NCI-H345 (cell line): ENCODE data around the gene SOBP.

Source experiments
- DNase-seq: peaks from one replicate; lab custom pipeline; 2025; lab: John Stamatoyannopoulos, UW

SOBP gene

GRCh38 chr6:107660839-107661238 lies 170.9 kb downstream of the SOBP start:
- DNase-seq, result no peak

GRCh38 chr6:107661291-107661690 lies 171.4 kb downstream of the SOBP start:
- no peak for DNase-seq

- DNase-seq, result no peak
Measured at GRCh38 chr6:107662333-107662732, 172.4 kb downstream of the SOBP start.

DNA sequence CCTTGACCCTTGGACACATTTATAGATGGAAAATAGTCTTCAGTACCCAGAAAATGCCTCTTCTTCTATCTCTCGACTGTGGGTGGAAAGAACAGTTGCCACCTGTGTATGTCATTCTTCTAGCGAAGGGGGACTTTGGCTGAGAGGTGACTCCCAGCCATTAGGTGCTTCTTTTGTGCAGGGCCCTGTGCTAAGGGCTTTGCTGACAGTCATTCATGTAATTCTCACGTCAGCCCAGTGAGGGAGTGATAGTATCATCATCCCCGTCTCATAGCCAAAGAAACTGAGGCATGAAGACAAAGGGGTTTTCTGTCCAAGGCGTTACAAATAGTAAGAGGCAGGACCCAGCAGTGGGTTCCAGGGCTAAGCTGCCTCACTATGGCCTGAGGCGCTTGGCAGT lies 173.4 kb downstream of the SOBP start:
- DNase-seq, result no peak

DNA sequence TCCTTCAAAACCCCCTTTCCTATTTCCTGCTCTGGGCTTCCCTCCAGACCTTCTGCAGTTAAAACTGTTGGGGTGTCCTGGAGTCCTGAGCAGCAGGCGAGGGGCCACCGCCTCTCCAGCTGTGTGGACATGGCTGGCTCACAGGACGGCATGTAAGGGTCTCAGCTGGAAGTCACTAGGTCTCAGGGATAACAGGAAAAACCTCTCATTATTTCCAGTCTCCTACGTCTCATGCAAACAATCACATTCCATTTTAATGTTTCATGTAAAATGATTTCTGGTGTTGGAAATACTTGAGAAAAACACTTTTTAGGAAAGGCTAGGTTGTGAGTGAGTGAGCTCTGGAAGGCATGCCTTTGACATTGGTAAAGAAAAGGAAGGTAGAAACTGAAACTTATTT lies 175.5 kb downstream of the SOBP start:
- no peak for DNase-seq

GRCh38 chr6:107666084-107666980 lies 176.4 kb downstream of the SOBP start:
- no peak for DNase-seq

- no peak for DNase-seq
Measured at GRCh38 chr6:107666981-107667601, 177.2 kb downstream of the SOBP start.

- no peak for DNase-seq
Measured at GRCh38 chr6:107667790-107668189, 177.9 kb downstream of the SOBP start.

DNA sequence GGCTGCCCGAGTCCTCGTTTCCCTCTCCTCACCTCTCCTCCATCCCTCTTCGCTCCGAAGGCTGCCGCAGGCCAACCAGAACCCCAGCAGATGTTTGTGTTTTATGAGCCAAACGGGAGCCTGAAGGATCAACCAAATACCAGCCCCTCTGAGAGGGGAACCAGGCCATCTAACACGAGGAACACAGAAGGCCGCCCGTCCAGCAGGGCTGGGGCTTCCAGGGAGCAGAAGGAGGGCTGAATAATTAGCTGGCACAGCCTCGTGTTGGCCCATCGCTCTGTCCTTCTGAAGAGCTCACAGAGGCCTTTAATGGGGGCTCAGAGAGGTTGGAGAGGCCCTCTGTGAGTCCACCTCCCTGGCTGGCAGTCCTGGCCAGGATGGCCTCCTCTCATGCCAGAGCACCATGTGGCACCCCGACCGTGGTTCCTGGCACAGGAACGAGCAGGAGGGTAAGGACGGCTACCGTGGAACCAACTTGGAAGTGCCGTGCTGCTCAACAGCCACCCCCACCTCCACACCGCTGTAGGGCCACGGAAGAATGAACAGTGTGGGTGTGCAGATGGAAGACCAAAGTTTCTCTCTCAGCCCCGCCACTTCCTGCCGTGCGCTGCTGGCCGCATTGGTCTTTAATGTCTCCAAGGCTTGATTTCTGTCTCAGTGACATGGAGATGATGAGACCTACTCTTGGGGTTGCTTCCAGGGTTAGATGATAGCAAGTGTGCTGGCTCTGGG lies 179.0 kb downstream of the SOBP start:
- no peak for DNase-seq

GRCh38 chr6:107670792-107671199 lies 180.9 kb downstream of the SOBP start:
- DNase-seq, result no peak

DNA sequence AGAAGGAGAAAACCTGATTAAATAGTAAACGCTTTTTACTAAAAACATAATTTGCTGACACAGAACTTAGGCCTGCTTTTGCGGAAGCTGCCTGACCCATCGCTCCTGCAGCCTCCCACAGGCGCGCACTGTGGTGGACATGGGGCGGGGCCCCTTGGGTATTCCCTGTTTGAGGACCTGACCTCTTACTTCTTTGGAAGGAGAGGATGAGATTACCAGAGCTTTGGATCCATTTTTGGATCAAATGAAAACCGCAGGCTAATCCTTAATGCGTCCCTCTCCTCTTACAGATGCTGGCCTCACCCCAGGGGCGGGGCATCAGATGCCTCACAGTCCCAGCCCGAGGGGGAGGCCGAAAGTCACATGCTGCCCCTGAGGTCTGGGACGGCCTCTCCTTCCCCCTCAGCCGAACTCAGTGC lies 183.2 kb downstream of the SOBP start:
- DNase-seq, result no peak

- DNase-seq, result peak; percentile 90
Measured at GRCh38 chr6:107674995-107675738, 185.2 kb downstream of the SOBP start.

- DNase-seq, result no peak
Measured at GRCh38 chr6:107676042-107676441, 186.1 kb downstream of the SOBP start.

DNA sequence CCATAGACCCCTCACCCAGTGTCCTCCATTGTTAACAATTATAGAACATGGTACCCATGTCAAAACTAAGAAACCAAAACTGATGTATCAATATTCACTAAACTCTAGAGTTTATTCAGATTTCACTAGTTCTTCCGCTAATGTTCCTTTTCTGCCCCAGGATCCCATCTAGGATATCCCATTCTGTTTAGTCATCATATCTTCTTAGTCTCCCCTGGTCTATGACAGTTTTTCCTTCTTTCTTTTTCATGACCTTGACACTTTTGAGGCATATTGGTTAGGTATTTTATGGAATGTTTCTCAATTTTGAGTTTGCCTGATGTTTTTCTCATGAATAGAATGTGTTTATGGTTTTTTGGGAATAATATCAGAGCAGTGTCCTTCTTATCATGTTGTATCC lies 187.5 kb downstream of the SOBP start:
- DNase-seq, result no peak

GRCh38 chr6:107679457-107679856 lies 189.5 kb downstream of the SOBP start:
- no peak for DNase-seq

GRCh38 chr6:107682721-107683120 lies 192.8 kb downstream of the SOBP start:
- no peak for DNase-seq

DNA sequence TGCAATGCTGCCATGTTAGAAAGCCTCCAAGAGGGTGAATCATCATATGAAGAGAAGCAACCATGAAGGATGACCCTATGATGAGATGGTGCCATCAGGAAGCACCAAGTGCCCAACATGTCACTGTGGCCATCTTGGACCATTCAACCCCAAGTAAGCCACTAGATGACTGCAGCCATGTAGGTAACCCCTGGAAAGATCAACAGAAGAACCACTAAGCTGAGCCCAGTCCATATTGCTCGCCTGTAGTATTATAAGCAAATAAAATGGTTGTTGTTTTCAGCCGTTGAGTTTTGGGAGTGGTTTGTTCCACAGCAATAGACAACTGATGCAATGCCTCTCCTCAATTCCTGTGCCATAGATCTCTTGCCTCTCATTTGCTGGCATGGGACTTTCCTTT lies 193.3 kb downstream of the SOBP start:
- DNase-seq, result no peak

- no peak for DNase-seq
Measured at GRCh38 chr6:107684996-107685395, 195.1 kb downstream of the SOBP start.

- DNase-seq, result peak; percentile 73
Measured at GRCh38 chr6:107689190-107689589, 199.3 kb downstream of the SOBP start.

DNA sequence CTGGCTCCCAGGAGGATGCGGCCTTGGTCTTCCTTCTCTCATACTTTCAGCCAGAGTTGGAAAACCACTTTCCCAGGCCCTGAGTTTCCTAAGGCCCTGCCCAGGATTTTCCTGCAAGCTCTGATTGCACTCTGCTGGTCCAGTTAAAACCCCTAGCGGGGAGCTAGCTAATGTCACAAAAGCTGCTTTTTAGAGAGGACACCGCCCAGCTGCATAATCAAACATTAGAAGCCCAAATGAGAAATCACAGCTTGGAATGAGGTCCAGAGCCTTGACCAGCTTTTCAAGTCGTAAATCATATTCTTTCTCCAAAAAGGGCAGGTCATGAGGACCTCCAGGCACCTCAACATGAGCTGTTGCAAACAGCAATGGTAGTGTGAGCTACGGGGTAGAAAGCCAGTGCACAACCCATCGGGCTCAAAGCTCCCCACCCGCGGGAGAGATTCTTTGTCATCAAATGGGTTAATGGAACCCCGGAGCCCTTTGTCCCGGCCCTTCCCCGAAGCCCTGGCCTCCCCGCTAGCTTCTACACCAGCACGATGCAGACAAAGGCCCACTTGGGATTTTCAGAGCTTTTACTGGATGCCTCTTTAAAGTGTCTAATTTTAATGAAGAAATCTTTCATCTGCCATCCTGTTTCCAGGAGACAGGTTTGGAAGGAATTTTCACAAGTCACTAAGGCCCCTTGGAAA lies 200.2 kb downstream of the SOBP start:
- DNase-seq, result no peak

DNA sequence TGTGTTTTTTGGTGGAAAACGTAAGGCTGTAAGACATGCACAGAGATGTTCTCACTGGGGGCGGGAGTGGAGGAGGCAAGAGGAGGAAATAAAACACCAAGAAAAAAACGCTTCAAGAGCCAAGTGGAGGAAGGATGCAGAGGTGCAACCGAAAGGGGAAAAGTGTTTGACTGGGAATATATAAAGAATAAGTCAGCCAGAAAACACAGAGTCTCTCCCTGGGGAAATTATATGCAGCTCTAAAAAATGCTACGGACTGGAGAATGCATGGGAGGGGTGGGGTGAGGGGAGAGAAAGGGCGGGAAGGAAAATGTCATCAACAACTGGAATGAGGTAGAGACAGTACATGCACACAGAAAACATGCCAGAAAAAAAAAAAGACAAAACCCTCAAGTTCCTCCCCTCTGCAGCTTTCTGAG lies 200.7 kb downstream of the SOBP start:
- DNase-seq, result no peak
